HG02571 (cell line): Measurements from ENCODE around the gene EDA2R.

ENCODE experiments used
- ATAC-seq: cut with Tn5 transposase; IDR thresholded peaks from one replicate; pipeline ENCODE4 v1.9.1; 2021; ENCODE audit warnings: mild to moderate bottlenecking, moderate library complexity; ENCODE audit not compliant: unreplicated experiment

EDA2R gene

GRCh38 chrX:66638591-66639500, at the start of gene EDA2R:
Gene EDA2R, minus strand, starts transcription at chrX:66639078. Its CDS starts 23,058 bp downstream, at chrX:66616020.
- peak; percentile 86 for ATAC-seq

- no peak for ATAC-seq
Measured at GRCh38 chrX:66684196-66684595, 45.3 kb upstream of the EDA2R start.

DNA sequence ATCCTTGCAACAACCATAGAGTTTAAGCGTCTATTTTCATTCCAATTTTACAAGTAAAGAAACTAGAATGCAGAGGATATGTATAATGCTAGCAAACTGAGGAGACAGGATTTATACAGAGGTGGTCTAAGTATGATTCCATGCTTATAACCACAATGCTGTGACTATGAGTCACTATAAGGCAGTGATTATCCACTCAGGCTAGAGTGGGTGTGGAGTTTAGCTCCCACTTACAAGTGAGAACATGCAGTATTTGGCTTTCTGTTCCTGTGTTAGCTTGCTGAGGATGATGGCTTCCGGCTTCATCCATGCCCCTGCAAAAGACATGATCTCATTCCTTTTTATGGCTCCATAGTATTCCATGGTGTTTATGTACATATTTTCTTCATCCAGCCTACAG, 41.6 kb upstream of the EDA2R start:
- ATAC-seq: no peak

- no peak for ATAC-seq
Measured at GRCh38 chrX:66677430-66677829, 38.6 kb upstream of the EDA2R start.

DNA sequence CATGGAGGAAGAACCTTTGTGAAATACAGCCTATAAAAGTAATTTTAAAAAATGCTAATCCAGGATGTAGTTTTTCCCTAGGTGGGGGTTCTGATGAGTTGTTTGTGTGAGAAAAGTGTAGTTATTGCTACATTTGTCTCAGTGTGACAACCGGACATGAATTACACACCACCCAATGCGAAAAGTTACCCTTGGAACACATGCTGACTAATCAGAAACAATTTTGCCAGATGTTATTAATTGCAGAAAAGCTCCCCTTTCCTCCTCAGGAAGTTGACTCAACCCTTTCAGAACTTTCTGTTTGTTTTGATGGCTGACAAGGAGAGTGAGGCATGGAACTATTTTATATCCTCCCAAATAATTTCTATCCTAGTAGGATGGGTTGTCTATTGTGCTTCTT, 38.1 kb upstream of the EDA2R start:
- ATAC-seq: no peak

GRCh38 chrX:66676413-66676812, 37.5 kb upstream of the EDA2R start:
- ATAC-seq: no peak

DNA sequence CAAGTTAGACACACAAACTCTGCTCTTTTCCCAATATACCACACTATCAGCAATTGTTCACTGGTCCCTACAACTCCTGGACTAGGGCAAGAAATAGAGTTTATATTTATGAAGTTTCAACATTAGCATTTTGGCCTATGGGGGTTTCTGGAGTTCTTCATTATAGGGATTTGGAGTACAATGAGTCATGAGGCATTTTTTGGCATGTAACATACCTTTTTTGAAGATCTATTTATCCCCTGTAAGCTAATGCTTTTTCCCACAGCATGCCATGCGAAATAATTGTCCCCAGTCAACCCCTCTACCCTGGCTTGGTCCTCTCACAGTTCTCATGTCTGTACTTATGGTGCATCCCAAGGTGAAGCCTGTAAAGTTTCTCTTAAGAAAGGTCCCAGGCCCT, 36.7 kb upstream of the EDA2R start:
- no peak for ATAC-seq

DNA sequence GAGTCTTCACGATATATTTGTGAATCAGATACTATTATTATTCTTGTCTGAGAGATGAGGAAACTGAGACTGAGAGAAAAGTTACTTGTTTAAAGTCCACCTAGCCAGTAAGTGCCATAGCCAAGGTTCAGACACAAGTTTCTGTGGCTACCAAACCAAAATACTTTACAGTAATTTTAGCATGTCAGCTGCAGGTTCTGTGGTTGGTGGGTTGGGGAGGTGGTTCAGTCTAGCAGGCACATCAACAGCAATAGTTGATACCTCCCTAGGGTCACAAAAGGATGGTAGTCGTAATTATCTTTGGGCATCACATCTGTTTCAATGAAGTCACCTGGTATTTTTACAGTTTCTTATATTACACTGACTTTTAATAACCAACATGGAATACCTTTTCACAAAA, 35.6 kb upstream of the EDA2R start:
- no peak for ATAC-seq

- ATAC-seq: no peak
Measured at GRCh38 chrX:66672106-66672505, 33.2 kb upstream of the EDA2R start.

DNA sequence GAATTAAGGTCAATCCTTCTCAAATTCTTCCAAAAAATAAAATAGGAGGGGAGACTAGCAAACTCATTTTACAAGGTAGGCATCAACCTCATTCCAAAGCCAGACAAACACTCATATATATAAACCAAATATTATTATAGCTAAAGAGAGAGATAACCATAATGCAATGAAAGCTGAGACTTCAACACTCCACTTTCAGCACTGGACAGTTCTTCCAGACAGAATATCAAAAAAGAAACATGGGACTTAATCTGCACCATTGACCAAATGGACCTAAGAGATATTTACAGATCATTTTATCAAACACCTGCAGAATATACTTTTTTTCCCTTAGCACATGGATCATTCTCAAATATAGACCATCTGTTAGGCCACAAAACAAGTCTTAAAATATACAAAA, 15.5 kb upstream of the EDA2R start:
- no peak for ATAC-seq

- ATAC-seq: no peak
Measured at GRCh38 chrX:66635360-66635759, 3.5 kb downstream of the EDA2R start.

GRCh38 chrX:66634272-66634671, 4.6 kb downstream of the EDA2R start:
- ATAC-seq: no peak

- no peak for ATAC-seq
Measured at GRCh38 chrX:66633541-66633940, 5.3 kb downstream of the EDA2R start.

- ATAC-seq: no peak
Measured at GRCh38 chrX:66632981-66633380, 5.9 kb downstream of the EDA2R start.

DNA sequence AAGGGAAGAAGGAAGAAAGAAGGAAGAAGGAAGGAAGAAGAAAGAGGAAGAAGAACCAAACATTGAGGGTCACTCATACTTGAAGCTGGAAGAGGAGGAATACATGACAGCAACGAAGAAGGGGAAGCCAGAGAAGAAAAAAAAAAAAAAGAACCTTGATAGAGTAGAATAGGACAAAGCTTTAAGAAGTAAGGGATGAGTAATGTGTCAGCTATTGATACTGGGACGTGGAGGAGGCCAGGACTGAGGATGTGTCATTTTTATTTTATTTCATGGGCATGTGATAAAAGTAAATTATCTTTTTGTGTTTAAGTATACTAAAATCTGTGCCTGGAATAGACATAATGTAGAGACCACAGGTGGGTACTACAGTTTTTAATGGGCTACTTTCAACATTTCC, 6.4 kb downstream of the EDA2R start:
- no peak for ATAC-seq

GRCh38 chrX:66625525-66625924, 13.4 kb downstream of the EDA2R start:
- peak; percentile 75 for ATAC-seq

DNA sequence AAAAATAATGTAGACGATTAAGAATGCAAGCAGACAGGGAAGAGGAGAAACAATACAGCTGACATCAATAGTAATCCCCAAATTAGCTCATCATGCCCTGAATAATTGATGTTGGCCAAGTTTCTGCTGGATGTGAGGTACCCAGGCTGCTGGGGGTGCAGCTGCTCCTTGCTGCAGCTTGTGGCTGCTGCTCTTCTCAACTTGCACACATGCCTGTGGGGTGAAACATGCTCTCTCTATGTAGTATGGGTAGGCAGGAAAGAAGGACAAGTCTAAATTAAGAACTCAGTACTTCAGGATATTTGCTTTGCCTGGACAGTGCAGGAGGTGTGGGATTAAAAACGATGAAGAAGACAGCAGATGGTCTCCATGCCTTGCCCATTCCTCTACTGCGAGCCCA, 16.7 kb downstream of the EDA2R start:
- no peak for ATAC-seq

DNA sequence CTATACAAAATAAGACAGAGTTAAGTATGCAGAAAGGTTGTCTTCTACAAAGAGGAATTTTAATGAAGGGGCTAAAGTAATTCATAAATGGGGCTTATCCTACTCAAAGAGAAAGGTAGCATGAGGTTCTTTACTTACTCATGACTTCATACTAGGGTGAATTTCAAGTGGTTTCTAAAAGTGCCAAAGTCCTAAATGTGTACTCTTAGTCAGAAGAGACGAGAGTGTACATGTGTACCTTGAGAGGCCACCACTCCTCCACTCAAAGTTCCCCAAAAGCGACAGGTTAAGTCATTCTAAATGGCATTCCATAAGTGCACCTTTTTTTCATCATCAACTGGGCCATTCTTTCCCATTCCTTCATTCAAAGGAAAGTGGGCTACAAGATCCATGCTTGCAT, 21.9 kb downstream of the EDA2R start:
- ATAC-seq: no peak

DNA sequence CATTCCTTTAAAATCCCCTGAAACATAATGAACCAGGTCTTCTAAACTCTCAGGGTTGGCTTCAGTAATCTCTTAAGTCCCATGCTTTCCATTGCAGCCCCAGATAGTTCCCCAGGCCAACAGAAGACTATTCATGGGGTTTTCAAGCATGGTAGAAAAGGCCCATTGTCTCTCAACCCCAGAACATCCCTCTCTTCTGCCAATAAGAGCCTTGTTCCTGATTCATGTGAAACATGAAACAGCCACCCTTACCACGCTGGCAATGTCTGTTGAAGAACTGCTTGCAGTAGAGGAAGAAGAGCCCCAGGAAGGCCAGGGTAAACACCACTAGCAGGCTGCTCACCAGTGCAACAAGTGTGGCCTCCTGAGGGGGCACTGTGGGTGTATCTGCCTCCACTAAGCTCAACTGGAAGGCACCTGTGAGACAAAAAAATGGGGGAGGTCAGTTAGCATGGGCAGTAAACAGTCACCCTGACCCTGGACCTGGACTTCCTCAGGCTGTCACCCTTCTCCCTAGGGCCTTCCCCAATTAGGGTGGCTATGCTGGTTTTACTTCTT, 36.4 kb downstream of the EDA2R start:
- ATAC-seq: no peak

DNA sequence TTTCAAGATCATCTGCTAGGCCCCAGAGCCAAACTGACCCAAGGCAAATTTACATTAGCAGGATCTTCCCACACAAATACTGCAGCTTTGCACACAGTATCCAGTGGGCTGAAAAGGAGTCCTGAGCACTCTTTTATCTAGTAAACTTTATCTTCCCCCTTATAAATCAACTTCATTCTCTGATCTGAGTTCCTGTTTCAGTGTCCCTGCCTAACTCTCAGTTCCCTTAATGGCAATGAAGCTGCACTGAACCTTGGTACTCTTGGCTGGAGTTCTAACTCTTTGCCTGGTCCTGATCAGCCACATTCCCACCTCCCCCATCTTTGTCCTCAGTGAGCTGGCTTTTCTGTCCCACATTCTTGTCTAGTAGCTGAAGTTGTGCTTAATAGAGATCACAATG, 37.4 kb downstream of the EDA2R start:
- no peak for ATAC-seq

DNA sequence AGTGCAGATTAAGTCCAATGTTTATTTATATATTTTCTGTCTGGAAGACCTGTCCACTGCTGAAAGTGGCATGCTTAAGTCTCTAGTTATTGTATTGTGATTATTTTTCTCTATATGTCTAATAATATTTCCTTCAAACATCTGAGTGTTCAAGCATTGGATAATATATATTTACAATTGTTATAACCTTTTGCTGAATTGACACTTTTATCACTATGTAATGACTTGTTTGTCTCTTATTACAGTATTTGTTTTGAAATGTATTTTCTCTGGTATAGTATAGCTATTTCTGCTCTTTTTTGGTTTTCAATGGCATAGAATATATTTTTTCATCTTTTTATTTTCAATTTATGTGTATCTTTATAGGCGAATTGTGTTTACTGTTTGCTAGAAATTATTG, 59.7 kb downstream of the EDA2R start:
- ATAC-seq: no peak

DNA sequence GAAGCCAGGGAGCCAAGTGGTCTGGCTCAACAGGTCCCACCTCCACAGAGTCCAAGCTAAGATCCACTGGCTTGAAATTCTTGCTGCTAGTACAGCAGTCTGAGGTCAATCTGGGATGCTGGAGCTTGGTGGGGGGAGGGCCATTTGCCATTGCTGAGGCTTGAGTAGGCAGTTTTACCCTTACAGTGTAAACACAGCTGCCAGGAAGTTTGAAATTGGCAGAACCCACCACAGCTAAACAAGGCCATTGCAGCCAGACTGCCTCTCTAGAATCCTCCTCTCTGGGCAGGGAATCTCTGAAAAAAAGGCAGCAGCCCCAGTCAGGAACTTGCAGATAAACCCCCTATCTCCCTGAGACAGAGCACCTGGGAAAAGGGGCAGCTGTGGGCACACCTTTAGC, 84.9 kb downstream of the EDA2R start:
- ATAC-seq: no peak
